DND-41 (cell line): Measurements from ENCODE around the gene HOXD9.

Experiments used
- ATAC-seq: fragments of 200-7000 bp; cut with Tn5 transposase; 3 replicates; pipeline ENCODE4 v1.9.1; 2021; ENCODE audit warnings: low read depth; ENCODE audit not compliant: insufficient read depth
- DNase-seq: peaks from one replicate; pipeline ENCODE4 v3.0.0-alpha.2; 2020
- H2AFZ ChIP-seq: 2 replicates; pipeline ENCODE4 v1.6.0; 2012; ENCODE audit warnings: low read depth, low read length
- H3K27ac ChIP-seq: 2 replicates; pipeline ENCODE4 v1.5.1; 2012; ENCODE audit warnings: low read length, inconsistent platforms
- H3K27me3 ChIP-seq: fragments of 200-600 bp; sonication (generic); 2 replicates; pipeline ENCODE4 v1.6.0; 2012; ENCODE audit warnings: low read length, mild to moderate bottlenecking, inconsistent platforms; ENCODE audit not compliant: insufficient read depth, poor library complexity
- H3K36me3 ChIP-seq: 2 replicates; pipeline ENCODE4 v1.5.1; 2012; ENCODE audit warnings: low read length, inconsistent platforms; ENCODE audit not compliant: insufficient read depth
- H3K4me1 ChIP-seq: 2 replicates; pipeline ENCODE4 v1.5.1; 2012; ENCODE audit warnings: mild to moderate bottlenecking, low read length; ENCODE audit not compliant: insufficient read depth
- H3K4me2 ChIP-seq: 2 replicates; pipeline ENCODE4 v1.6.0; 2012; ENCODE audit warnings: mild to moderate bottlenecking, moderate library complexity, low read length, inconsistent platforms; ENCODE audit not compliant: insufficient read depth
- H3K4me3 ChIP-seq, 2 experiments: fragments of 200-600 bp in 1 of 2; shearing (Covaris generic) in 1 of 2; 2 replicates each; pipeline ENCODE4 v1.5.1; 2012 to 2016; ENCODE audit warnings: inconsistent platforms in 2 of 2, low read length in 2 of 2, mild to moderate bottlenecking in 2 of 2, low read depth in 1 of 2, moderate library complexity in 1 of 2
- H3K79me2 ChIP-seq: 2 replicates; pipeline ENCODE4 v1.6.0; 2012; ENCODE audit warnings: low read length, inconsistent platforms; ENCODE audit not compliant: insufficient read depth
- H3K9ac ChIP-seq: 2 replicates; pipeline ENCODE4 v1.6.0; 2012; ENCODE audit warnings: low read depth, mild to moderate bottlenecking, inconsistent platforms, low read length, moderate library complexity
- H3K9me3 ChIP-seq: 2 replicates; pipeline ENCODE4 v1.5.1; 2012; ENCODE audit warnings: low read length, moderate library complexity, mild to moderate bottlenecking, inconsistent platforms; ENCODE audit not compliant: insufficient read depth, severe bottlenecking
- H4K20me1 ChIP-seq: 2 replicates; pipeline ENCODE4 v1.6.0; 2012; ENCODE audit warnings: low read length; ENCODE audit not compliant: insufficient read depth
- CTCF ChIP-seq: IDR thresholded peaks from 2 replicates; pipeline ENCODE4 v1.5.1; 2012; ENCODE audit warnings: borderline replicate concordance, low read length, moderate library complexity, mild to moderate bottlenecking; ENCODE audit not compliant: poor library complexity, severe bottlenecking; ENCODE audit errors: extremely low read depth
- EZH2 ChIP-seq: IDR thresholded peaks from 3 replicates; pipeline ENCODE4 v1.6.1; 2012; ENCODE audit warnings: borderline replicate concordance, low read depth, mild to moderate bottlenecking, moderate library complexity, low read length, inconsistent platforms; ENCODE audit not compliant: severe bottlenecking

HOXD9 gene

GRCh38 chr2:176155356-176156044, 33.0 kb downstream of the HOXD9 start:
- Histone ChIP-seq H3K4me2 (no peak overlapping the region), H3K9ac (no peak overlapping the region), H3K27ac (no peak overlapping the region), H3K9me3 (no peaks in the 10 kb centered on the region), H3K4me3 (no peak overlapping the region), H3K36me3 (no peaks in the 10 kb centered on the region), H3K79me2 (no peaks in the 10 kb centered on the region), H3K27me3 (peaks cover 4% of the 10 kb centered on the region), H2AFZ (no peak overlapping the region), H3K4me1 (no peaks in the 10 kb centered on the region), H4K20me1 (no peaks in the 10 kb centered on the region)
- ATAC-seq, result no peak
- no peak for DNase-seq
- no peak for TF ChIP-seq EZH2
- no peak for TF ChIP-seq CTCF

- no peaks in the 10 kb centered on the region for H3K79me2 ChIP-seq
- no peak for ATAC-seq
- H3K4me2 ChIP-seq, result no peak overlapping the region
- no peaks in the 10 kb centered on the region for H3K36me3 ChIP-seq
- no peak overlapping the region for H3K9ac ChIP-seq
- no peaks in the 10 kb centered on the region for H3K9me3 ChIP-seq
- TF ChIP-seq CTCF (no peak), EZH2 (no peak)
- no peak for DNase-seq
- H3K27me3 ChIP-seq, result peaks cover 4% of the 10 kb centered on the region
- H3K27ac ChIP-seq, result no peak overlapping the region
- no peaks in the 10 kb centered on the region for H4K20me1 ChIP-seq
- no peaks in the 10 kb centered on the region for H3K4me1 ChIP-seq
- H2AFZ ChIP-seq, result no peak overlapping the region
- no peak overlapping the region for H3K4me3 ChIP-seq
Observed at GRCh38 chr2:176156301-176156806, 33.8 kb downstream of the HOXD9 start.

GRCh38 chr2:176156807-176157498, 34.4 kb downstream of the HOXD9 start, which contains the start of gene HOXD3:
HOXD3 (plus strand) TSS chr2:176157307; CDS start chr2:176169115, 11,808 bp downstream.
- H2AFZ ChIP-seq, result no peak within 1 kb of the TSS
- TF ChIP-seq CTCF, result no peak
- TF ChIP-seq EZH2, result no peak
- no peaks in the 10 kb centered on the region for H3K4me1 ChIP-seq
- H3K79me2 ChIP-seq, result no peaks in the 10 kb centered on the region
- DNase-seq (no peak), ATAC-seq (no peak)
- H3K4me2 ChIP-seq, result no peak within 1 kb of the TSS
- H4K20me1 ChIP-seq, result no peaks in the 10 kb centered on the region
- H3K27me3 ChIP-seq, result peaks cover 4% of the 10 kb centered on the region
- H3K9ac ChIP-seq, result no peak within 1 kb of the TSS
- H3K9me3 ChIP-seq, result no peaks in the 10 kb centered on the region
- no peak within 1 kb of the TSS for H3K27ac ChIP-seq
- no peak within 1 kb of the TSS for H3K4me3 ChIP-seq
- H3K36me3 ChIP-seq, result no peaks in the 10 kb centered on the region
